Esophagus squamous epithelium (tissue), 4 donors: Measurements from ENCODE around the gene LRBA.

ENCODE experiments used
- CTCF ChIP-seq, 6 experiments: fragments of 450-650 bp in 4 of 6; fragments of 200-600 bp in 2 of 6; sonication (generic) in 2 of 6; IDR thresholded peaks; one replicate each; pipeline ENCODE4 v1.5.1; 2016 to 2019; ENCODE audit warnings: antibody characterized with exemption in 6 of 6, mild to moderate bottlenecking in 4 of 6, moderate library complexity in 4 of 6
- POLR2A ChIP-seq, 4 donors: fragments of 450-650 bp; IDR thresholded peaks; one replicate each; pipeline ENCODE4 v1.6.1; 2017; ENCODE audit warnings: antibody characterized with exemption in 4 of 4, mild to moderate bottlenecking in 4 of 4, moderate library complexity in 3 of 4

GRCh38 chr4:150960079-150960478 is 55.0 kb downstream of the LRBA start:
- no peak for TF ChIP-seq POLR2A (IDR thresholded peaks at IDR 0.05)
- peak in 4 of 6 experiments; percentile 20 to 59 (median 34) for TF ChIP-seq CTCF (IDR thresholded peaks at IDR 0.05)
